NCI-H774 (cell line): Measurements from ENCODE around the gene GPR135.

Experiments
- DNase-seq: peaks from one replicate; lab custom pipeline; 2025; lab: John Stamatoyannopoulos, UW

GPR135 gene

DNA sequence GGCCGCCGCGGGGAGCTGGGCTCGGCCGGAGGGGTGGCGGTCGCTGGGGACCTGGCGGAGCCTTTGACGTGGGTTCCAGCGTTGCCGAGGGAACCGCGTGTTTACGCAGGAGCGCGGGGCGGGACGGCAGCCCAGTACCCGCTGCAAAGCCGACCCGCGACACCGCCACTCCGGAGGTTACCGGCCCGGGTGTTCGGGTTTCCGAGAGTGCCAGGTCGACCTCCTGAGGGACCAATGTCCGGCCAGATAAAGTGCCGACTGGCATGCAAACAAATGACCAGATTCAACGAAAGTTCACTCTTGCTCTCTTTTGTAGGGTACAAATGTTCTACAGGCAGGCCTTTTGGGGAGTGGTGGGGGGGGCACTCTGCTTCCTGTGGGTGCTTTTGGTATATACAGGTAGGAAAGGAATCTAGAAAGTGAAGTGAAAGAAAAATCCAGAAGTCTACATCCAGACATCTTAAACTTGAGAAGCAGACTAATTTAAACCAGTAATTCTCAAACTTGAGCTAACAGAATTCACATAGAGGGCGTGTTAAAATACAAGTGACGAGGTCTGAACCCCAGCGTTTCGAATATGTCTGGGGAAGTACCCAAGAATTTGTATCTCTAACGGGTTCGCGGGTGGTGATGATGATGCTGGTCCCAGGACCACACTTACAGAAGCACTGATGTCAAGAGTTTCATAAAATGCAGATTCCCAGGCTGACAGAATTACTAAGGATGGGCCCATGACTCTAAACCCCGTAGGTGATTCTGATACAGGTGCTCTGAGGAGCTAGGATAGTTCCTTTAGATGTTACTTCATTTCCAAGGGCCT, at the start of gene GPR135:
Gene GPR135 (minus strand): TSS at position 65 of the 820 bp plus-strand sequence. CDS start 154 bp downstream, outside the sequence.
- no peak for DNase-seq

DNA sequence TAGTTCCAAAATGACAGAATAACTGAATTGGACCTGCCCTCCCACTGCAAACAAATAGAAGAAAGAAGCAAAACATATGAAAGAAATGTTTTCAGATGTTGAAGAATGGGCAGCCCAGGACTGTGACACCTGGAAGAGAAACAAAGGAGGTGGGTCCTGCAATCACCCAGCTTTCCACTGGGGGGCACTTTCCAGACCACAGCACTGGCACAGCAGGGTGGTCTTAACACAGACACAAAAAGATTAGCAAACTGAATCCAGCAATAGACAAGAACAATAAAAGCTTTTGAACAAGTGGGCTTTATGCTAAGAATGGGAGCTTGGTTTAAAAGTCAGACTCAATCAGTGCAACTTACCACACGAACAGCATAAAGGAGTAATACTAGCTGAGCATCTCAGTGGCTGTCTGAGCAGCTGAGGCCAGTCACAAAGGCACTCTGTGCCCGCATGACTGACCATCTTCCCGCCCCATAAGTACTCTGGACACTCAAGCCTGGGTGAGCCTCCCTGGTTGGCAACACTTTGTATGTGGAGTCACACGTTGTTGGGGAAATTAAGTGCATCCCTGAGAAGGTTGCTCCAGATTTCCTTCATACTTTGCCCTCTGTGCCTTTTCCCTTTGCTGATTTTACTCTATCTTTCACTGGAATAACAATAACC, 46.9 kb upstream of the GPR135 start:
- DNase-seq = no peak

GRCh38 chr14:59510966-59511365, 45.8 kb upstream of the GPR135 start:
- DNase-seq = no peak

DNA sequence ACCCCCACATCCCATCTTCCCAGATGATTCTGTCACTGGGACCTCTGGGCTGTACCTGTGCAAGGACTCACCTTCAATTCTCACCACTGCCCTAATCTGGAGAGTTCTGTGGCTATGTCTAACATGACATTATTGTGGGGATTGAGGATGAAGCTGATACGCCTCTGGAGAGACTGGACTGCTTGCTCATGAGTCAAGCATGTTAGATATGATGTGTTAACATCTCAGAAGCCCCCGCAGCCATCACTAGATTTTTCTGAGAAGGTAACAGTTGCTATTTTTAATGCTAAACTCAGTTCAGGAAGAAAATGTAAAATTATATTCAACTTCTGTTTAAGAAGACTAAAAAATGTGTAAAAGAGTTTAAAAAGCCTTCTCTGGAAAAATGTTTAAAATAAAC, 44.8 kb upstream of the GPR135 start:
- DNase-seq = no peak

DNA sequence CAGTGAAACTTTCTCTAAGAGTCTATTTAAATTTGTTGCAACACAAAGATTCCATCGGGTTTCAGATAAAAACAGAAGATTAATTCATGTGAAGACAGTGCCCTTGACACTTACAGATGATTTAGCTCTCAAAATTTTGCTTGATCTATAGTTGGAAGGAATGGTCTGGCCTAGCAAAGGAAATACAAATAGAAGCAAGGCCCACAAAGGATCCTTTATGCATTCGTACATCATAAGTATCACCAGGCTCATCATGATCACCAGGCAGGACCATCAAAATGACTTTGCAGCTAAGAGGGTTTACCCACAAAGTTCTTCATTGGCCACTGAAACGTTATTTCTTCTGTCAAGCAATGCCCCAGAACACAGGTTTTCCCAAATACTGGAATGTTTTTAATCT, 43.9 kb upstream of the GPR135 start:
- DNase-seq = no peak

DNA sequence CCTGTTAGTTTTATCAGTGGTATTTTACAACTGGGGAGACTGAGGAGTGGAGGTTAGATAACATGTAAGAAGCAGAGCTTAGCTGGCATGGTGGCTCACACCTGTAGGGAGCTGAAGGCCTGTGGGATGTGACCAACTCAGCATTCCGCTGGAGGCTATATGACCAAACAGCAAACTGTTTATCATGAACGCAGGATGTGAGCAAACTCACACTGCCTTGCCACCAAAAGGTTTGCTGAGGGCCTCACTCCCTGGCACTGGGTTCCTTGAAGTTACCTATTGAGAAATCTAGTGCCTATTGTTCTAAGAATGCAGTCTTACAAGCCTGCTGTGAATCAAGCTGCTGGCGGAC, 42.5 kb upstream of the GPR135 start:
- no peak for DNase-seq

GRCh38 chr14:59507063-59507751, 42.0 kb upstream of the GPR135 start:
- DNase-seq = peak; percentile 19

DNA sequence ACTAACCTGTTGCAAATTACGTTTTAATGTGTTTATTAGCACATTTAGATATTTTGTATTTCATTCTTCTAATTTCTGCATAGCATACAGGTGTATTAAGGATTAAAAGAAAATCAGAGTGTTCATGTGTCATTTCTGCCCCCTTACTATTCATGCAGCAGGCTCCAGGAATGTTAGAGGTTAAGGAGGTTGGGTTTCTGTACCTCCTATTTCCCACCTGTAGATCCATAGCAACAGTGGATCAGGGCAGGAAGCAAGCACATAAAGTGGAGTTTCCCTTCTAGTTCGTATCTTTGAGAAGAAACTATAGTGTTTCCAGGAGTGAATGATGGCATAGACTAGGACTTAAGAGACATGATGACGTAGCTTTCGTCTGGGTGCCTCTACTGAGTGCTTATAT, 38.1 kb upstream of the GPR135 start:
- no peak for DNase-seq

GRCh38 chr14:59500732-59501131, 35.6 kb upstream of the GPR135 start:
- no peak for DNase-seq

DNA sequence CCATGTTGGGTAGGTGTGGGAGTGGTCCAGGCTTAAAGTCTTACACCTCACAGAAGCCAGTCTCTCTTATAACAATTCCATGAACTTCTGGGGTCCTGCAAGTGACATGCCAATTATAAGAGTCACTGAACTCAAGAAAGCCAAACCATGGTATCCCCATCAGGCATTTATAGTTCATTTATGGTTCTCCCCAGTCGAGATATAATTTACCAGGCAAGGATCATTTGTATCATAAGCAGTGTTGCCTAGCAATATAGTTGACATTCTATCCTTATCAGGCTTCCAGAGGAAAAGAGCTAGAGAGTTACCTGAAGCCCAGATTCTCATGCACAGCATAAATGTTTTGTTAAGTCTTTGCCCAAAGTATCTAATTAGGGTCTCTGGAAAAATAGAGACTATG, 27.2 kb upstream of the GPR135 start:
- DNase-seq = no peak

- DNase-seq = no peak
Measured at GRCh38 chr14:59490756-59491155, 25.6 kb upstream of the GPR135 start.

GRCh38 chr14:59484639-59485175, 19.5 kb upstream of the GPR135 start:
- no peak for DNase-seq

DNA sequence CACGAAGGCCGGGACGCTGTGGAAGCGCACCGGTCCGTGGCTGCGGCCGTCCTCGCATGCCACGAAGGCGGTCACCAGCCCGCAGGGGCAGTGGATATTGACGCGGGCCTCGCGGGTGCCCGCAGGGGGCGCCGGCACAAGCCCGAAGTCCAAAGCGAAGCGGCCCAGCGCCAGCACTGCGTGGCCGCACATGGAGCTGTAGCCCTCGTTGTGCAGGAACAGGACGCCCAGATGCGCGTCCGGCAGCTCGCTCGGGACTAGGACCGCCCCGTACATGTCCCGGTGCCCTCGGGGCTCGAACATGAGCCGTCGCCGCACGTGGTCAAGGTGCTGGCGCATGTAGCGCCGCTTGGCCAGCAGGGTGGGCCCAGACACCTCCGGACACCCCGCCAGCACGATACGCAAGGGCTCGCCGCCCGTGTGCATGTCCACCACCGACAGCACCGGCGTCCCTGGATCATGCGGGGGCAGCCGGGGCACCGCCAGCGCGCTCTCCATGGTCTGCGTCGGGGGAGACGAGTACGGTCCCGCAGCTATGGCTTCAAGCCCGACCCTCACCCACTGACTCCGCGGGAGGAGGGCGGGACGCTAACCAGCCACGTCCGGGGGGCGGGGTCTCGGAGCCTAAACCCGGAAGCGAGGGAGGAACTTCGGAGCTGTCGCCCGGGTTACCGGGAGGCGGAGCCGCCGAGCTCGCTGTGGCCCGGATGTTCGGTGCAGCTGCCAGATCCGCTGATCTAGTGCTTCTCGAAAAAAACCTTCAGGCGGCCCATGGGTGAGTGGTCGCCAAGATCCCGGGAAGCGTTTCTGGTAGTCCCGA, 18.8 kb upstream of the GPR135 start, which contains the start of the genes JKAMP and L3HYPDH:
Gene JKAMP (plus strand): TSS at position 699 of the 820 bp plus-strand sequence. CDS start 73 bp downstream, at position 772.
Gene L3HYPDH (minus strand): TSS at position 590 of the 820 bp plus-strand sequence. CDS start 92 bp downstream, at position 498.
- DNase-seq = peak; percentile 88

GRCh38 chr14:59483363-59483762, 18.2 kb upstream of the GPR135 start:
- no peak for DNase-seq

GRCh38 chr14:59482541-59483331, 17.6 kb upstream of the GPR135 start:
- no peak for DNase-seq

- no peak for DNase-seq
Measured at GRCh38 chr14:59481871-59482540, 16.8 kb upstream of the GPR135 start.

DNA sequence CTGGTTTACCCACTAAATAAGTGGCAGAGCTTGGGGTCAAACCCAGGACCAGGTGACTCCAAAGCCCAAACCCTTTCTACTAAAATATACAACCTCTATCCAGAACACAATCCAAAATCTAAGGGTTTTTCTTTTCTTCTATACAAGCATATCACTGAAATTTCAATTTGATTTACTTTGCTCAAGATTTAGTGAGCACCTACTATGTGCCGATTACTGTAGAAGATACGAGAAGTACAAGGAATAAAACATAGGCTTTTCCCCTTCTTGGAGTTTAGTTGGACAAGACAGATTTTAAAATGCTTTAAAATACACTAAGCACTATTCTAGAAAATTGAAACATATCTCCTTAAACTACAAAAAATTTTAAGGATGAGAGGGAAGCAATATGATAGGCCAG, 16.2 kb upstream of the GPR135 start:
- no peak for DNase-seq

- DNase-seq = no peak
Measured at GRCh38 chr14:59480166-59480565, 15.0 kb upstream of the GPR135 start.

GRCh38 chr14:59478540-59478939, 13.4 kb upstream of the GPR135 start:
- DNase-seq = no peak

DNA sequence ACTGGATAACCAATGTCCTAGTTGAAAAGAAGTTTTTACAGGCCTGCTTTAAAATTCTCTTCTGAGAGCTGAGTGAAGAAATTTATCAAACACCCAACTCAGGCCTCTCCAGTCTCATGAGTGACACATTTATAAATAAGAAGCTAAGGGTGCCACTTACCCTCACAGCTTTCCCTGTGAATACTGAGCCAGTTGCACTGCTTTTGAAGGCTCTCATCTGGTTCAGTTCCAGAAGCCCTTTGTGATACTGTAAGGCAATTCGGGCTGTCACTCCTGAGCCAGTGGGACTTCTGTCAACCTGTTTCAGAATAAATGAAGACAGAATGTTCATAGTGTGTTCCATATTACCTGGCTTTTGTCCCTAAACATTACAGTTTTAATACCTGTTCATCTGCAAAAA, 10.5 kb upstream of the GPR135 start:
- no peak for DNase-seq
